ENCODE measurements around the gene CLPSL2.

CLPSL2 gene

GRCh38 chr6:35736982-35737412 lies 39.4 kb upstream of the CLPSL2 start, which contains the start of gene ARMC12:
ARMC12 (plus strand) TSS chr6:35737032; CDS start chr6:35737109, 77 bp downstream.
- DNase-seq (ENCODE audit: low read depth in 2 of 2): no peak
- TF ChIP-seq CTCF (IDR thresholded peaks at IDR 0.05; ENCODE audit: low read depth, low read length): no peak
- no peak within 1 kb of the TSS for H3K4me3 ChIP-seq (replicated peaks in 1 of 2; ENCODE audit: low read depth in 2 of 2, low read length in 2 of 2)

GRCh38 chr6:35737413-35738211 lies 38.8 kb upstream of the CLPSL2 start:
- TF ChIP-seq CTCF (IDR thresholded peaks at IDR 0.05; ENCODE audit: low read depth, low read length): peak; percentile 86
- H3K4me3 ChIP-seq (replicated peaks in 1 of 2; ENCODE audit: low read depth in 2 of 2, low read length in 2 of 2): no peak overlapping the region
- peak; percentile 91 to 94 for DNase-seq (ENCODE audit: low read depth in 2 of 2)

- TF ChIP-seq CTCF (IDR thresholded peaks at IDR 0.05; ENCODE audit: low read depth, low read length): no peak
- no peak for DNase-seq (ENCODE audit: low read depth in 2 of 2)
- H3K4me3 ChIP-seq (replicated peaks in 1 of 2; ENCODE audit: low read depth in 2 of 2, low read length in 2 of 2): no peak overlapping the region
These were observed 36.5 kb upstream of the CLPSL2 start for GRCh38 chr6:35739645-35740524.

GRCh38 chr6:35742842-35743241 lies 33.6 kb upstream of the CLPSL2 start:
- DNase-seq (ENCODE audit: low read depth in 2 of 2): no peak
- TF ChIP-seq CTCF (IDR thresholded peaks at IDR 0.05; ENCODE audit: low read depth, low read length): no peak
- H3K4me3 ChIP-seq (replicated peaks in 1 of 2; ENCODE audit: low read depth in 2 of 2, low read length in 2 of 2): no peak overlapping the region

- no peak overlapping the region for H3K4me3 ChIP-seq (replicated peaks in 1 of 2; ENCODE audit: low read depth in 2 of 2, low read length in 2 of 2)
- TF ChIP-seq CTCF (IDR thresholded peaks at IDR 0.05; ENCODE audit: low read depth, low read length): no peak
- DNase-seq (ENCODE audit: low read depth in 2 of 2): no peak
These were observed 30.9 kb upstream of the CLPSL2 start for GRCh38 chr6:35745509-35745908.

GRCh38 chr6:35746516-35746915 lies 29.9 kb upstream of the CLPSL2 start:
- no peak for DNase-seq (ENCODE audit: low read depth in 2 of 2)
- H3K4me3 ChIP-seq (replicated peaks in 1 of 2; ENCODE audit: low read depth in 2 of 2, low read length in 2 of 2): no peak overlapping the region
- no peak for TF ChIP-seq CTCF (IDR thresholded peaks at IDR 0.05; ENCODE audit: low read depth, low read length)

All from cardiac fibroblast (primary cell).